Upper lobe of left lung (tissue), 4 donors: ENCODE data around the gene LMO3.

Experiments used
- EP300 ChIP-seq, 4 donors: sonication (generic); formaldehyde crosslinking; IDR thresholded peaks; one replicate each; pipeline ENCODE4 v1.5.1; 2017; ENCODE audit warnings: antibody characterized with exemption in 4 of 4, control low read depth in 2 of 4
- POLR2A ChIP-seq, 4 donors: fragments of 450-650 bp; IDR thresholded peaks; one replicate each; pipeline ENCODE4 v1.5.1; 2016 to 2017; ENCODE audit warnings: antibody characterized with exemption in 4 of 4, mild to moderate bottlenecking in 2 of 4
- POLR2AphosphoS5 ChIP-seq, 2 donors: sonication (generic); formaldehyde crosslinking; IDR thresholded peaks; one replicate each; pipeline ENCODE4 v1.5.1; 2017; ENCODE audit warnings: antibody characterized with exemption in 2 of 2
- TF ChIP-seq, protein P1 (sequence below), 6 experiments: fragments of 450-650 bp in 4 of 6; fragments of 200-600 bp in 2 of 6; sonication (generic) in 2 of 6; IDR thresholded peaks; one replicate each; pipeline ENCODE4 v1.5.1; 2016 to 2019; ENCODE audit warnings: antibody characterized with exemption in 6 of 6

DNA sequence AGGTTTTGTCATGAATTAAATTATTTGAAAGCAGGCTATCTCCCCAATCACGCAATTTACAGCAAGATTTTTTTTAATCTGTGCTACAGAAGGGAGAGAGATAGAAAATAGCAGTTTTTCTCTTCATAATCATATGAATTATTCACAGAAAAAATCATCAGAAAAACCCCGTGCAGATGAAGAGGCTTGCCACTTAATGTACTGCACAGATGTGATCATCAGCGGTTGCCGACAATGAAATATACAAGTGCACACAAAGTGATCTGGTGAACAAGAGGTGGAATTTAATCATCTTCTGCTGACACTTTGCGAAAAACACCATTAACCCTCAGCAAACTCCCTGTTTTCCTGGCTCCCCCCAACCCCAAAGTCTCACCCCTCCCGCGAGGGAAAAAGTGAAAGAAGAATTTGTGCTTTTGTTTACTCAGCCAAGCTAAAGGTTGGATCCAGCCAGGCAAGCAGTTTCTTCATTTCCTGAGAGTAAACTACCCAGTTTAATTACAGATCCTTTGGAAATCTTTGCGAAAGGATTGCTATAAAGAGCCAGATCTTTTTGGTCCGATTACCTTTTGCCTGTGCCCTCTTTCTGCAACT lies 3.1 kb upstream of the LMO3 start:
- TF ChIP-seq, protein P1, sequence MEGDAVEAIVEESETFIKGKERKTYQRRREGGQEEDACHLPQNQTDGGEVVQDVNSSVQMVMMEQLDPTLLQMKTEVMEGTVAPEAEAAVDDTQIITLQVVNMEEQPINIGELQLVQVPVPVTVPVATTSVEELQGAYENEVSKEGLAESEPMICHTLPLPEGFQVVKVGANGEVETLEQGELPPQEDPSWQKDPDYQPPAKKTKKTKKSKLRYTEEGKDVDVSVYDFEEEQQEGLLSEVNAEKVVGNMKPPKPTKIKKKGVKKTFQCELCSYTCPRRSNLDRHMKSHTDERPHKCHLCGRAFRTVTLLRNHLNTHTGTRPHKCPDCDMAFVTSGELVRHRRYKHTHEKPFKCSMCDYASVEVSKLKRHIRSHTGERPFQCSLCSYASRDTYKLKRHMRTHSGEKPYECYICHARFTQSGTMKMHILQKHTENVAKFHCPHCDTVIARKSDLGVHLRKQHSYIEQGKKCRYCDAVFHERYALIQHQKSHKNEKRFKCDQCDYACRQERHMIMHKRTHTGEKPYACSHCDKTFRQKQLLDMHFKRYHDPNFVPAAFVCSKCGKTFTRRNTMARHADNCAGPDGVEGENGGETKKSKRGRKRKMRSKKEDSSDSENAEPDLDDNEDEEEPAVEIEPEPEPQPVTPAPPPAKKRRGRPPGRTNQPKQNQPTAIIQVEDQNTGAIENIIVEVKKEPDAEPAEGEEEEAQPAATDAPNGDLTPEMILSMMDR (IDR thresholded peaks at IDR 0.05) = no peak
- no peak for TF ChIP-seq POLR2A (IDR thresholded peaks at IDR 0.05)
- no peak for TF ChIP-seq EP300 (IDR thresholded peaks at IDR 0.05)
- TF ChIP-seq POLR2AphosphoS5 (IDR thresholded peaks at IDR 0.05) = no peak
